H9 (cell line): ENCODE measurements around the gene NPR1. TPM values are rescaled to one million over a fixed set of nuclear protein-coding genes. Genes with fewer than 3 reads are reported as not detected.
A peak's percentile ranks its signal among the peaks of the same experiment; 100 is the strongest.

Source experiments
- DNase-seq: peaks from one replicate; pipeline ENCODE4 v3.0.0-alpha.2; 2017
- H2AFZ ChIP-seq: one replicate; pipeline ENCODE4 v1.6.1; 2013; ENCODE audit warnings: mild to moderate bottlenecking, low read length, control low read depth, moderate library complexity
- H2AK5ac ChIP-seq: 2 replicates; pipeline ENCODE4 v1.6.1; 2013; ENCODE audit warnings: low read length, control low read depth, mixed read lengths; ENCODE audit not compliant: insufficient read length
- H2BK120ac ChIP-seq: one replicate; pipeline ENCODE4 v1.6.1; 2013; ENCODE audit warnings: low read depth, mild to moderate bottlenecking, low read length, control low read depth, inconsistent platforms; ENCODE audit not compliant: poor library complexity, severe bottlenecking
- H2BK12ac ChIP-seq: 2 replicates; pipeline ENCODE4 v1.6.1; 2013; ENCODE audit warnings: low read length, control low read depth, mixed read lengths, low read depth; ENCODE audit not compliant: insufficient read length
- H2BK15ac ChIP-seq: 2 replicates; pipeline ENCODE4 v1.6.1; 2013; ENCODE audit warnings: low read depth, low read length, control low read depth
- H2BK20ac ChIP-seq: one replicate; pipeline ENCODE4 v1.6.1; 2013; ENCODE audit warnings: low read depth, mild to moderate bottlenecking, low read length, control low read depth, inconsistent platforms; ENCODE audit not compliant: poor library complexity, severe bottlenecking
- H2BK5ac ChIP-seq: 2 replicates; pipeline ENCODE4 v1.6.1; 2013; ENCODE audit warnings: low read length, control low read depth, mixed read lengths; ENCODE audit not compliant: insufficient read length
- H3K14ac ChIP-seq: 2 replicates; pipeline ENCODE4 v1.6.1; 2013; ENCODE audit warnings: low read length, control low read depth; ENCODE audit not compliant: insufficient read depth
- H3K18ac ChIP-seq: 2 replicates; pipeline ENCODE4 v1.6.1; 2013; ENCODE audit warnings: low read depth, mild to moderate bottlenecking, mixed read lengths, low read length, control low read depth; ENCODE audit not compliant: insufficient read length
- H3K23ac ChIP-seq: 2 replicates; pipeline ENCODE4 v1.6.1; 2013; ENCODE audit warnings: low read length, control low read depth, mixed read lengths, low read depth; ENCODE audit not compliant: insufficient read length
- H3K23me2 ChIP-seq: 2 replicates; pipeline ENCODE4 v1.6.1; 2013; ENCODE audit warnings: low read depth, mild to moderate bottlenecking, mixed read lengths, low read length, control low read depth; ENCODE audit not compliant: insufficient read length, poor library complexity, severe bottlenecking
- H3K27ac ChIP-seq: 2 replicates; pipeline ENCODE4 v1.5.1; 2013; ENCODE audit warnings: low read length, control low read depth, mixed read lengths, low read depth; ENCODE audit not compliant: insufficient read length
- H3K27me3 ChIP-seq: 2 replicates; pipeline ENCODE4 v1.6.1; 2013; ENCODE audit warnings: low read length, control low read depth, inconsistent platforms; ENCODE audit not compliant: insufficient read depth
- H3K4ac ChIP-seq: 2 replicates; pipeline ENCODE4 v1.6.1; 2013; ENCODE audit warnings: low read depth, mild to moderate bottlenecking, control low read depth, inconsistent platforms, low read length, moderate library complexity
- H3K4me1 ChIP-seq: 2 replicates; pipeline ENCODE4 v1.6.1; 2013; ENCODE audit warnings: low read length, control low read depth, inconsistent platforms; ENCODE audit not compliant: insufficient read depth
- H3K4me2 ChIP-seq: 2 replicates; pipeline ENCODE4 v1.6.1; 2013; ENCODE audit warnings: low read length, control low read depth, mixed read lengths; ENCODE audit not compliant: insufficient read length, insufficient read depth
- H3K56ac ChIP-seq: 2 replicates; pipeline ENCODE4 v1.6.1; 2013; ENCODE audit warnings: low read depth, mild to moderate bottlenecking, mixed read lengths, low read length, control low read depth; ENCODE audit not compliant: insufficient read length
- H3K79me1 ChIP-seq: 2 replicates; pipeline ENCODE4 v1.6.1; 2013; ENCODE audit warnings: low read depth, mild to moderate bottlenecking, moderate library complexity, low read length, control low read depth, inconsistent platforms; ENCODE audit not compliant: insufficient read depth, poor library complexity, severe bottlenecking
- H3K79me2 ChIP-seq: 2 replicates; pipeline ENCODE4 v1.6.1; 2013; ENCODE audit warnings: low read length, control low read depth, inconsistent platforms; ENCODE audit not compliant: insufficient read depth
- H3K9ac ChIP-seq: 2 replicates; pipeline ENCODE4 v1.6.1; 2013; ENCODE audit warnings: low read length, control low read depth, mixed read lengths; ENCODE audit not compliant: insufficient read length; ENCODE audit errors: extremely low read depth
- H3K9me3 ChIP-seq: one replicate; pipeline ENCODE4 v1.6.1; 2013; ENCODE audit warnings: low read depth, low read length, inconsistent platforms; ENCODE audit not compliant: control insufficient read depth
- H3T11ph ChIP-seq: one replicate; pipeline ENCODE4 v1.6.1; 2013; ENCODE audit warnings: mild to moderate bottlenecking, low read length, control low read depth, inconsistent platforms
- H4K20me1 ChIP-seq: one replicate; pipeline ENCODE4 v1.6.1; 2013; ENCODE audit not compliant: control insufficient read depth, insufficient read length, insufficient read depth
- H4K5ac ChIP-seq: 2 replicates; pipeline ENCODE4 v1.6.1; 2013; ENCODE audit warnings: low read depth, mild to moderate bottlenecking, mixed read lengths, low read length, control low read depth; ENCODE audit not compliant: insufficient read length
- H4K8ac ChIP-seq: replicated peaks from 2 replicates; pipeline ENCODE4 v1.6.1; 2013; ENCODE audit warnings: low read length, control low read depth, mixed read lengths, low read depth; ENCODE audit not compliant: insufficient read length
- H4K91ac ChIP-seq: 2 replicates; pipeline ENCODE4 v1.6.1; 2013; ENCODE audit warnings: low read depth, mild to moderate bottlenecking, moderate library complexity, mixed read lengths, low read length, control low read depth; ENCODE audit not compliant: insufficient read length
- H3K27ac Mint-ChIP-seq, 3 experiments: 2 replicates in 2 of 3; 3 replicates in 1 of 3; pipeline ENCODE4 v1.8.0; 2020 to 2021; ENCODE audit warnings: mixed read lengths in 3 of 3, mild to moderate bottlenecking in 1 of 3, moderate library complexity in 1 of 3
- H3K27me3 Mint-ChIP-seq: 2 replicates; pipeline ENCODE4 v1.8.0; 2021; ENCODE audit warnings: low read depth, mild to moderate bottlenecking, moderate library complexity, mixed read lengths
- H3K36me3 Mint-ChIP-seq, 3 experiments: 2 replicates in 2 of 3; 3 replicates in 1 of 3; pipeline ENCODE4 v1.8.0; 2020 to 2021; ENCODE audit warnings: low read depth in 3 of 3, mixed read lengths in 3 of 3; ENCODE audit not compliant: insufficient read depth in 1 of 3
- H3K4me1 Mint-ChIP-seq, 2 experiments: 2 replicates each; pipeline ENCODE4 v1.8.0; 2020; ENCODE audit warnings: mixed read lengths in 2 of 2
- H3K4me3 Mint-ChIP-seq, 2 experiments: 2 replicates in 1 of 2; 3 replicates in 1 of 2; pipeline ENCODE4 v1.8.0; 2020 to 2021; ENCODE audit warnings: mild to moderate bottlenecking in 2 of 2, mixed read lengths in 2 of 2, moderate library complexity in 1 of 2
- H3K9me3 Mint-ChIP-seq, 2 experiments: 2 replicates in 1 of 2; 3 replicates in 1 of 2; pipeline ENCODE4 v1.8.0; 2020; ENCODE audit warnings: mild to moderate bottlenecking in 2 of 2, mixed read lengths in 2 of 2, moderate library complexity in 1 of 2
- WGBS: extraction: QIAGEN DNeasy Blood & Tissue Kit; methylation state at CpG from one replicate; pipeline ENCODE4 v1.1.7; 2013; ENCODE audit warnings: missing lambda C conversion rate, low lambda C conversion rate, mixed read lengths; ENCODE audit not compliant: insufficient read length; ENCODE audit errors: extremely low coverage; 5-methylcytosine and 5-hydroxymethylcytosine counted together
- total RNA-seq: library from RNA; stranded (reverse); gene quantifications from 2 replicates; pipeline ENCODE4 v1.2.1, GENCODE V29; 2021
- TF ChIP-seq, protein P1 (sequence below): fragments of 200-600 bp; sonication (generic); conservative IDR thresholded peaks from 3 replicates; pipeline ENCODE4 v1.8.0; 2021; ENCODE audit warnings: antibody characterized with exemption, mild to moderate bottlenecking

NPR1 gene
- total RNA-seq, 1 experiment from 2014 or later, result 8.6 TPM

DNA sequence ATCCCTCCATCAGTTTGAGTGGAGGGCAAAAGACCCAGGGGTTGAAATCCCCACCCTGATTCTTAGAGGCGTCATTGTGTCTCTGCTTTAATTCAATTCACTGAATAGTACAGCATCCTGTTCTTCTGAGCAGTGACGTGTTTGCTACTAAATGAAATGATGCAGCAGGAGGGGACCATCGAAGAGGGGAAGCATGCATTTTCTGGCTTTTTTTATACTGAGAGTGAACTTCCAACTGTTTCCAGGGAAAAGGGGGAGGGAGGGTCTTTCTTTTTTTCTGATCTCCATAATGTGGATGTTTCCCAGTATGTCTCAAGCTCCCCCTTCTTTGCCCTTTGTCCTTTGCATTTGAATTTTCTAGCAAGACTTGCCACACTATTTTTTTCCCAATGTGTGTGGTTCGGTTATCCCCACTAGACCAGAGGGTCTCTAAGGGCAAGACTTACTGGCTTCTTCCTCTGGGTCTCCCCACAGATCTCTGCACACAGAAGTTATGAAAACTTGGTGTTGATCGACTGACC lies 52.0 kb downstream of the NPR1 start:
- H2BK5ac ChIP-seq, result no peak overlapping the region
- H3K18ac ChIP-seq, result no peak overlapping the region
- Mint-ChIP-seq H3K4me3 (peak overlapping the region; percentile 27 to 62), H3K27ac (peak overlapping the region; percentile 30 to 78 (median 30); a peak in 5 of 7 replicates), H3K4me1 (peaks cover 25 to 31% of the 10 kb centered on the region in 2 experiments), H3K9me3 (no peaks in the 10 kb centered on the region), H3K36me3 (peaks cover 12 to 26% (median 12%) of the 10 kb centered on the region in 3 experiments; a peak in 6 of 7 replicates), H3K27me3 (no peaks in the 10 kb centered on the region)
- no peak overlapping the region for H2BK12ac ChIP-seq
- no peaks in the 10 kb centered on the region for H3K9me3 ChIP-seq
- H3K4me1 ChIP-seq, result peaks cover 3% of the 10 kb centered on the region; the same call in 1 of the 2 replicates
- H3K79me2 ChIP-seq, result peaks cover 7% of the 10 kb centered on the region; the same call in 1 of the 2 replicates
- H2AFZ ChIP-seq, result no peak overlapping the region
- no peak overlapping the region for H2BK120ac ChIP-seq
- no peak overlapping the region for H4K8ac ChIP-seq
- H3K56ac ChIP-seq, result no peak overlapping the region
- H2AK5ac ChIP-seq, result no peak overlapping the region
- no peaks in the 10 kb centered on the region for H3K79me1 ChIP-seq
- no peak overlapping the region for H3K27ac ChIP-seq
- no peak overlapping the region for H3K9ac ChIP-seq
- no peak overlapping the region for H4K91ac ChIP-seq
- no peak overlapping the region for H2BK15ac ChIP-seq
- H3K4ac ChIP-seq, result no peak overlapping the region
- no peak overlapping the region for H3K4me2 ChIP-seq
- H3T11ph ChIP-seq, result no peak overlapping the region
- no peaks in the 10 kb centered on the region for H4K20me1 ChIP-seq
- peaks cover 9% of the 10 kb centered on the region for H3K23me2 ChIP-seq
- no peak overlapping the region for H2BK20ac ChIP-seq
- no peaks in the 10 kb centered on the region for H3K27me3 ChIP-seq
- DNase-seq, result no peak
- no CpG with 5 or more reads among the region's 5 CpGs for WGBS
- no peak overlapping the region for H3K14ac ChIP-seq
- TF ChIP-seq, protein P1, sequence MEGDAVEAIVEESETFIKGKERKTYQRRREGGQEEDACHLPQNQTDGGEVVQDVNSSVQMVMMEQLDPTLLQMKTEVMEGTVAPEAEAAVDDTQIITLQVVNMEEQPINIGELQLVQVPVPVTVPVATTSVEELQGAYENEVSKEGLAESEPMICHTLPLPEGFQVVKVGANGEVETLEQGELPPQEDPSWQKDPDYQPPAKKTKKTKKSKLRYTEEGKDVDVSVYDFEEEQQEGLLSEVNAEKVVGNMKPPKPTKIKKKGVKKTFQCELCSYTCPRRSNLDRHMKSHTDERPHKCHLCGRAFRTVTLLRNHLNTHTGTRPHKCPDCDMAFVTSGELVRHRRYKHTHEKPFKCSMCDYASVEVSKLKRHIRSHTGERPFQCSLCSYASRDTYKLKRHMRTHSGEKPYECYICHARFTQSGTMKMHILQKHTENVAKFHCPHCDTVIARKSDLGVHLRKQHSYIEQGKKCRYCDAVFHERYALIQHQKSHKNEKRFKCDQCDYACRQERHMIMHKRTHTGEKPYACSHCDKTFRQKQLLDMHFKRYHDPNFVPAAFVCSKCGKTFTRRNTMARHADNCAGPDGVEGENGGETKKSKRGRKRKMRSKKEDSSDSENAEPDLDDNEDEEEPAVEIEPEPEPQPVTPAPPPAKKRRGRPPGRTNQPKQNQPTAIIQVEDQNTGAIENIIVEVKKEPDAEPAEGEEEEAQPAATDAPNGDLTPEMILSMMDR, result no peak
- H3K23ac ChIP-seq, result no peak overlapping the region
- H4K5ac ChIP-seq, result no peak overlapping the region
